IMR-90 (cell line): ENCODE results near the gene GAL3ST1. TPM values are rescaled to one million over a fixed set of nuclear protein-coding genes. Genes with fewer than 3 reads are reported as not detected.

Experiments used
- ATAC-seq: fragments of 200-7000 bp; cut with Tn5 transposase; 2 replicates; pipeline ENCODE4 v1.9.1; 2020; ENCODE audit warnings: low read depth, mild to moderate bottlenecking, moderate library complexity
- BruUV-seq: library from RNA; stranded (reverse); fragments of 400-500 nt; replicated peaks from 2 replicates; lab custom pipeline; 2021; lab: Mats Ljungman, UMichigan
- CTCF ChIA-PET: fragments of 300-600 bp; formaldehyde crosslinking; extraction: SDS; loops from one replicate; lab custom pipeline; 2021; ENCODE audit warnings: antibody characterized with exemption; lab: Yijun Ruan, JAX
- POLR2A ChIA-PET: fragments of 300-600 bp; sonication (Branson Sonifier 250); formaldehyde crosslinking; loops from one replicate; lab custom pipeline; 2022; ENCODE audit warnings: antibody characterized with exemption; ENCODE audit not compliant: unreplicated experiment; lab: Charles Lee
- DNase-seq: peaks from one replicate; pipeline ENCODE4 v3.0.0; 2013
- H2AFZ ChIP-seq: replicated peaks from 2 replicates; pipeline ENCODE3; 2013; ENCODE audit warnings: low read length, mild to moderate bottlenecking; ENCODE audit not compliant: poor library complexity
- H2AK5ac ChIP-seq: 2 replicates; pipeline ENCODE4 v1.6.1; 2013; ENCODE audit warnings: low read depth, low read length, inconsistent platforms
- H2AK9ac ChIP-seq: replicated peaks from 2 replicates; pipeline ENCODE3; 2013; ENCODE audit warnings: mild to moderate bottlenecking, low read depth, low read length, moderate library complexity; ENCODE audit not compliant: poor library complexity
- H2BK120ac ChIP-seq: 2 replicates; pipeline ENCODE4 v1.6.1; 2013; ENCODE audit warnings: low read depth, low read length, inconsistent platforms
- H2BK15ac ChIP-seq: 3 replicates; pipeline ENCODE4 v1.6.1; 2013; ENCODE audit warnings: low read depth, low read length, inconsistent platforms
- H2BK20ac ChIP-seq: 2 replicates; pipeline ENCODE4 v1.6.1; 2013; ENCODE audit warnings: low read depth, mild to moderate bottlenecking, inconsistent platforms, low read length, moderate library complexity
- H2BK5ac ChIP-seq: 2 replicates; pipeline ENCODE4 v1.6.1; 2013; ENCODE audit warnings: mild to moderate bottlenecking, low read depth, low read length, inconsistent platforms; ENCODE audit not compliant: poor library complexity, severe bottlenecking
- H3K14ac ChIP-seq: replicated peaks from 2 replicates; pipeline ENCODE4 v1.6.1; 2013; ENCODE audit warnings: low read depth, low read length, inconsistent platforms
- H3K18ac ChIP-seq: 2 replicates; pipeline ENCODE4 v1.6.1; 2013; ENCODE audit warnings: low read depth, low read length, control low read depth
- H3K23ac ChIP-seq: 2 replicates; pipeline ENCODE4 v1.6.1; 2013; ENCODE audit warnings: low read depth, low read length, inconsistent platforms
- H3K27ac ChIP-seq: 2 replicates; pipeline ENCODE4 v1.5.1; 2013; ENCODE audit warnings: mild to moderate bottlenecking, control low read depth, low read length; ENCODE audit not compliant: insufficient read depth
- H3K27me3 ChIP-seq: 2 replicates; pipeline ENCODE4 v1.6.1; 2013; ENCODE audit warnings: low read length; ENCODE audit not compliant: control insufficient read depth, insufficient read depth
- H3K36me3 ChIP-seq: 2 replicates; pipeline ENCODE4 v1.6.1; 2013; ENCODE audit warnings: low read length, mixed read lengths; ENCODE audit not compliant: control insufficient read depth, insufficient read depth
- H3K4ac ChIP-seq: 2 replicates; pipeline ENCODE4 v1.6.1; 2013; ENCODE audit warnings: low read depth, low read length, inconsistent platforms
- H3K4me1 ChIP-seq: 2 replicates; pipeline ENCODE4 v1.6.1; 2013; ENCODE audit warnings: low read length, mixed read lengths; ENCODE audit not compliant: control insufficient read depth, insufficient read depth
- H3K4me2 ChIP-seq: 2 replicates; pipeline ENCODE4 v1.6.1; 2013; ENCODE audit warnings: low read depth, mild to moderate bottlenecking, control low read depth, low read length, moderate library complexity
- H3K4me3 ChIP-seq: 2 replicates; pipeline ENCODE4 v1.5.1; 2013; ENCODE audit warnings: low read depth, mild to moderate bottlenecking, control low read depth, low read length, moderate library complexity; ENCODE audit not compliant: insufficient read depth
- H3K56ac ChIP-seq: 2 replicates; pipeline ENCODE4 v1.6.1; 2013; ENCODE audit warnings: low read length, inconsistent platforms; ENCODE audit not compliant: insufficient read depth; ENCODE audit errors: extremely low read depth
- H3K79me1 ChIP-seq, 2 experiments: 2 replicates each; pipeline ENCODE4 v1.6.1; 2013; ENCODE audit warnings: low read length in 2 of 2, inconsistent platforms in 1 of 2, low read depth in 1 of 2
- H3K9ac ChIP-seq: 2 replicates; pipeline ENCODE4 v1.6.1; 2013; ENCODE audit warnings: low read depth, low read length, control low read depth
- H3K9me1 ChIP-seq: 2 replicates; pipeline ENCODE4 v1.6.1; 2013; ENCODE audit warnings: low read length, inconsistent platforms; ENCODE audit not compliant: insufficient read depth
- H3K9me3 ChIP-seq: 2 replicates; pipeline ENCODE4 v1.6.1; 2013; ENCODE audit warnings: low read length; ENCODE audit not compliant: control insufficient read depth, insufficient read depth
- H4K20me1 ChIP-seq: 2 replicates; pipeline ENCODE4 v1.6.1; 2013; ENCODE audit warnings: low read length, inconsistent platforms; ENCODE audit not compliant: insufficient read depth
- H4K5ac ChIP-seq: 2 replicates; pipeline ENCODE4 v1.6.1; 2013; ENCODE audit warnings: mild to moderate bottlenecking, low read depth, low read length, control low read depth
- H4K8ac ChIP-seq, 2 experiments: 2 replicates each; pipeline ENCODE4 v1.6.1; 2013; ENCODE audit warnings: low read depth in 2 of 2, low read length in 2 of 2, control low read depth in 1 of 2, inconsistent platforms in 1 of 2
- H4K91ac ChIP-seq: 2 replicates; pipeline ENCODE4 v1.6.1; 2013; ENCODE audit warnings: low read depth, low read length, inconsistent platforms; ENCODE audit not compliant: insufficient read depth
- CHD1 ChIP-seq: IDR thresholded peaks from 2 replicates; pipeline ENCODE4 v1.6.1; 2012; ENCODE audit warnings: low read depth, low read length, improper control_type of control experiment
- MAFK ChIP-seq: IDR thresholded peaks from 2 replicates; pipeline ENCODE4 v1.6.1; 2012; ENCODE audit warnings: low read depth, low read length, improper control_type of control experiment
- MAZ ChIP-seq: IDR thresholded peaks from 2 replicates; pipeline ENCODE4 v1.6.1; 2012; ENCODE audit warnings: low read depth, mild to moderate bottlenecking, low read length, improper control_type of control experiment, moderate library complexity, borderline replicate concordance
- MXI1 ChIP-seq: IDR thresholded peaks from 2 replicates; pipeline ENCODE4 v1.6.1; 2012; ENCODE audit warnings: low read depth, mild to moderate bottlenecking, low read length, moderate library complexity, borderline replicate concordance
- RAD21 ChIP-seq: IDR thresholded peaks from 2 replicates; pipeline ENCODE4 v1.6.1; 2012; ENCODE audit warnings: low read length, improper control_type of control experiment
- RFX5 ChIP-seq: IDR thresholded peaks from 2 replicates; pipeline ENCODE4 v1.8.0; 2012; ENCODE audit warnings: low read depth, mild to moderate bottlenecking, low read length, moderate library complexity
- SMC3 ChIP-seq: fragments of 150-350 bp; IDR thresholded peaks from 2 replicates; pipeline ENCODE4 v1.6.1; 2016; ENCODE audit warnings: low read depth, mild to moderate bottlenecking, antibody characterized with exemption, low read length, moderate library complexity
- WGBS, 2 experiments: methylation state at CpG; one replicate each; pipeline versions ENCODE4 v1.1.5 to v1.1.7; 2013; ENCODE audit warnings: missing lambda C conversion rate in 2 of 2; ENCODE audit not compliant: insufficient read length in 1 of 2; ENCODE audit errors: extremely low coverage in 2 of 2; 5-methylcytosine and 5-hydroxymethylcytosine counted together
- dilution Hi-C: fragments of 300-500 bp; cut with HindIII; formaldehyde crosslinking; loops from one replicate; pipeline ENCODE4 v1.14.3; 2018; ENCODE audit warnings: low sequenced_read_pairs; ENCODE audit not compliant: unreplicated experiment
- in situ Hi-C: fragments of 300-500 bp; cut with MboI; formaldehyde crosslinking; loops from 3 replicates; pipeline ENCODE4 v1.14.3; 2019; ENCODE audit warnings: low sequenced_read_pairs, inconsistent platforms, mixed read lengths
- intact Hi-C: fragments of 100-400 bp; cut with micrococcal nuclease; formaldehyde crosslinking; loops from 2 replicates; pipeline ENCODE4 v1.10.0; 2022
- polyA plus RNA-seq, 3 experiments: library from polyadenylated mRNA; depleted of rRNA; stranded (reverse); fragments of >200 nt; gene quantifications; 2 replicates each; pipeline ENCODE4 v1.2.3, GENCODE V29; 2012; ENCODE audit warnings: low replicate concordance in 1 of 3
- total RNA-seq: library from RNA; depleted of rRNA; stranded (reverse); fragments of >200 nt; gene quantifications from 2 replicates; pipeline ENCODE4 v1.2.3, GENCODE V29; 2012
- TF ChIP-seq, protein P1 (sequence below): fragments of 150-350 bp; IDR thresholded peaks from 2 replicates; pipeline ENCODE4 v1.6.1; 2016; ENCODE audit warnings: low read depth, mild to moderate bottlenecking, low read length, moderate library complexity, borderline replicate concordance
- TF ChIP-seq, protein P2 (sequence below): fragments of 150-350 bp; IDR thresholded peaks from 2 replicates; pipeline ENCODE4 v1.6.1; 2017; ENCODE audit warnings: mild to moderate bottlenecking, antibody characterized with exemption, low read length, low read depth
- TF ChIP-seq, protein P3 (sequence below): conservative IDR thresholded peaks from 2 replicates; pipeline ENCODE4 v1.5.1; 2012; ENCODE audit warnings: mild to moderate bottlenecking, low read depth, low read length, improper control_type of control experiment

The GAL3ST1 gene
- total and polyA plus RNA-seq, 2 of the 4 experiments (the other 2 are of a cell fraction): not detected

DNA sequence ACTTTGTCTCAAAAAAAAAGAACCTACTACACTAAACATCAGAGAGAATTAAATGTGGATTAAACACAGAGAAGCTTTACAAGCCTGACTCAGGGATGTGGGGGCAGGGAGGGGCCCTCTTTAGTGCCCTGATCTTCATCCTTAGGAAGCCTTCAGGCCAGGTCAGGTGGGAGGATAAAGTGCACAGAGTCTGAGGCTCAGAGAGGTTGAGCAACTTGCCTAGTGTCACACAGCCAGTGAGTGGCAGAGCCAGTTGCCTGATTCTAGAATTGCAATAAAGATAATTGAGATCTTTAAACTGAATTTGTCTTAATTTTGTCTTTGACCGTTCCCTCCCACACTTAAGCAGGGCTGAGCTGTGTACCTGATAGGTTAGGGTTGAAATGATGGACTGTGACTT lies 35.1 kb downstream of the GAL3ST1 start:
- H3K4me1 ChIP-seq: peaks cover 2% of the 10 kb centered on the region; the same call in 1 of the 2 replicates
- intact Hi-C loops (no loop called here), dilution Hi-C loops (no loop called here), in situ Hi-C loops (no loop called here)
- H2AK9ac ChIP-seq: no peak overlapping the region
- no peak overlapping the region for H2BK15ac ChIP-seq
- no peak overlapping the region for H2BK20ac ChIP-seq
- DNase-seq (no peak), ATAC-seq (no peak)
- no peaks in the 10 kb centered on the region; the same call in 1 of the 2 replicates for H4K20me1 ChIP-seq
- no peaks in the 10 kb centered on the region for H3K9me3 ChIP-seq
- H3K14ac ChIP-seq: no peak overlapping the region
- H2AK5ac ChIP-seq: no peak overlapping the region
- H3K79me1 ChIP-seq: no peaks in the 10 kb centered on the region
- no peaks in the 10 kb centered on the region for H3K9me1 ChIP-seq
- no peak overlapping the region for H2BK120ac ChIP-seq
- peaks cover 38% of the 10 kb centered on the region for H3K27me3 ChIP-seq
- no CpG with 5 or more reads among the region's 1 CpG for WGBS, 2 experiments
- no peak overlapping the region for H2AFZ ChIP-seq
- no peak overlapping the region for H3K23ac ChIP-seq
- no peak overlapping the region for H2BK5ac ChIP-seq
- ChIA-PET POLR2A (no interaction called here), CTCF (no interaction called here)
- H4K5ac ChIP-seq: no peak overlapping the region
- H3K36me3 ChIP-seq: no peaks in the 10 kb centered on the region
- H4K8ac ChIP-seq: no peak overlapping the region
- H3K9ac ChIP-seq: no peak overlapping the region
- H3K56ac ChIP-seq: no peak overlapping the region
- no peak for TF ChIP-seq MAFK
- no peak for TF ChIP-seq CHD1
- TF ChIP-seq MXI1: no peak
- TF ChIP-seq, protein P1, sequence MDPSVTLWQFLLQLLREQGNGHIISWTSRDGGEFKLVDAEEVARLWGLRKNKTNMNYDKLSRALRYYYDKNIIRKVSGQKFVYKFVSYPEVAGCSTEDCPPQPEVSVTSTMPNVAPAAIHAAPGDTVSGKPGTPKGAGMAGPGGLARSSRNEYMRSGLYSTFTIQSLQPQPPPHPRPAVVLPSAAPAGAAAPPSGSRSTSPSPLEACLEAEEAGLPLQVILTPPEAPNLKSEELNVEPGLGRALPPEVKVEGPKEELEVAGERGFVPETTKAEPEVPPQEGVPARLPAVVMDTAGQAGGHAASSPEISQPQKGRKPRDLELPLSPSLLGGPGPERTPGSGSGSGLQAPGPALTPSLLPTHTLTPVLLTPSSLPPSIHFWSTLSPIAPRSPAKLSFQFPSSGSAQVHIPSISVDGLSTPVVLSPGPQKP: no peak
- TF ChIP-seq RFX5: no peak
- TF ChIP-seq, protein P2, sequence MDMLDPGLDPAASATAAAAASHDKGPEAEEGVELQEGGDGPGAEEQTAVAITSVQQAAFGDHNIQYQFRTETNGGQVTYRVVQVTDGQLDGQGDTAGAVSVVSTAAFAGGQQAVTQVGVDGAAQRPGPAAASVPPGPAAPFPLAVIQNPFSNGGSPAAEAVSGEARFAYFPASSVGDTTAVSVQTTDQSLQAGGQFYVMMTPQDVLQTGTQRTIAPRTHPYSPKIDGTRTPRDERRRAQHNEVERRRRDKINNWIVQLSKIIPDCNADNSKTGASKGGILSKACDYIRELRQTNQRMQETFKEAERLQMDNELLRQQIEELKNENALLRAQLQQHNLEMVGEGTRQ: no peak
- no peak for TF ChIP-seq SMC3
- TF ChIP-seq, protein P3, sequence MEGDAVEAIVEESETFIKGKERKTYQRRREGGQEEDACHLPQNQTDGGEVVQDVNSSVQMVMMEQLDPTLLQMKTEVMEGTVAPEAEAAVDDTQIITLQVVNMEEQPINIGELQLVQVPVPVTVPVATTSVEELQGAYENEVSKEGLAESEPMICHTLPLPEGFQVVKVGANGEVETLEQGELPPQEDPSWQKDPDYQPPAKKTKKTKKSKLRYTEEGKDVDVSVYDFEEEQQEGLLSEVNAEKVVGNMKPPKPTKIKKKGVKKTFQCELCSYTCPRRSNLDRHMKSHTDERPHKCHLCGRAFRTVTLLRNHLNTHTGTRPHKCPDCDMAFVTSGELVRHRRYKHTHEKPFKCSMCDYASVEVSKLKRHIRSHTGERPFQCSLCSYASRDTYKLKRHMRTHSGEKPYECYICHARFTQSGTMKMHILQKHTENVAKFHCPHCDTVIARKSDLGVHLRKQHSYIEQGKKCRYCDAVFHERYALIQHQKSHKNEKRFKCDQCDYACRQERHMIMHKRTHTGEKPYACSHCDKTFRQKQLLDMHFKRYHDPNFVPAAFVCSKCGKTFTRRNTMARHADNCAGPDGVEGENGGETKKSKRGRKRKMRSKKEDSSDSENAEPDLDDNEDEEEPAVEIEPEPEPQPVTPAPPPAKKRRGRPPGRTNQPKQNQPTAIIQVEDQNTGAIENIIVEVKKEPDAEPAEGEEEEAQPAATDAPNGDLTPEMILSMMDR: no peak
- no peak for TF ChIP-seq RAD21
- TF ChIP-seq MAZ: no peak
- no peak overlapping the region for H3K4me3 ChIP-seq
- no peak overlapping the region for H3K18ac ChIP-seq
- no TSS peak for BruUV-seq
- H3K4me2 ChIP-seq: no peak overlapping the region
- H3K27ac ChIP-seq: no peak overlapping the region
- H3K4ac ChIP-seq: no peak overlapping the region
- H4K91ac ChIP-seq: no peak overlapping the region
